OCI-LY3 (cell line): ENCODE measurements around the gene C11orf21.

Experiments used
- EZH2phosphoT487 ChIP-seq: fragments of 200-600 bp; shearing (Covaris generic); IDR thresholded peaks from 2 replicates; pipeline ENCODE4 v1.6.1; 2018; ENCODE audit warnings: antibody characterized with exemption, mixed run types, low read depth
- TF ChIP-seq, protein P1 (sequence below): fragments of 200-600, 300-600 bp; sonication (generic); IDR thresholded peaks from 2 replicates; pipeline ENCODE4 v1.5.1; 2014; ENCODE audit warnings: antibody characterized with exemption, low read length, low read depth

DNA sequence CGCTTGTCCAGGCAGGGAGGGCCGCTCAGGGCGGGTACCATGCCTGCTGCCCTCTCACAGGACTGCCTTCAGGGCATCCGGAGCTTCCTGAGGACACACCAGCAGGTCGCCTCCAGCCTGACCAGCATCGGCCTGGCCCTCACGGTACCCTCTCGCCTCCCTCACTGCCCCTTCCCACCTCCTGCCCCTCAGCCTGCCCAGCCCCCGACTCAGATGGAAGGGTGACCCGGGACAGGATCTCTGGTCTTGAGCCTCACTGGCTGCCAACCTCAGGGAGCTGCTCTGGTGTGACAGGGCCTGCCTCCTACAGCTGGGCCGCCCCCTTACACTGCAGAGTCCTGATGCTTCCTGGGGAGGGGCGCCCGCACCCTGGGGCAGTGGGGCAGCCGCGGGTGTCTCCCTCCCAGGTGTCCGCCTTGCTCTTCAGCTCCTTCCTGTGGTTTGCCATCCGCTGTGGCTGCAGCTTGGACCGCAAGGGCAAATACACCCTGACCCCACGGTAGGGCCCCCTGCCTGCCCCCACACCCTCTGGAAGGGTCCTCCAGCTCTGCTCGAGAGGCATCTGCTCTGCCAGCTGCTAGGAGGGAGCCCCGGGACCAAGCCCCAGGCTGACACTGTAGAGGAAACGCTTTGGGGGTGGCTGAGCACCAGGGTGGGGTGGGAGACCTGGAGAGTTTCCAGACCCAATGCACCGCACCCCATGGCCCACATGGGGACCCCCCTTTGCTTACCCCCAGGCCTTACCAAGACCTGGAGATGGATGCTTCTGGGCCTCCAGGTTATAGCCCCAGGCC is 14.6 kb upstream of the C11orf21 start:
- TF ChIP-seq, protein P1, sequence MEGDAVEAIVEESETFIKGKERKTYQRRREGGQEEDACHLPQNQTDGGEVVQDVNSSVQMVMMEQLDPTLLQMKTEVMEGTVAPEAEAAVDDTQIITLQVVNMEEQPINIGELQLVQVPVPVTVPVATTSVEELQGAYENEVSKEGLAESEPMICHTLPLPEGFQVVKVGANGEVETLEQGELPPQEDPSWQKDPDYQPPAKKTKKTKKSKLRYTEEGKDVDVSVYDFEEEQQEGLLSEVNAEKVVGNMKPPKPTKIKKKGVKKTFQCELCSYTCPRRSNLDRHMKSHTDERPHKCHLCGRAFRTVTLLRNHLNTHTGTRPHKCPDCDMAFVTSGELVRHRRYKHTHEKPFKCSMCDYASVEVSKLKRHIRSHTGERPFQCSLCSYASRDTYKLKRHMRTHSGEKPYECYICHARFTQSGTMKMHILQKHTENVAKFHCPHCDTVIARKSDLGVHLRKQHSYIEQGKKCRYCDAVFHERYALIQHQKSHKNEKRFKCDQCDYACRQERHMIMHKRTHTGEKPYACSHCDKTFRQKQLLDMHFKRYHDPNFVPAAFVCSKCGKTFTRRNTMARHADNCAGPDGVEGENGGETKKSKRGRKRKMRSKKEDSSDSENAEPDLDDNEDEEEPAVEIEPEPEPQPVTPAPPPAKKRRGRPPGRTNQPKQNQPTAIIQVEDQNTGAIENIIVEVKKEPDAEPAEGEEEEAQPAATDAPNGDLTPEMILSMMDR, result no peak
- no peak for TF ChIP-seq EZH2phosphoT487
